ENCODE data around the gene FYCO1. TPM values are rescaled to one million over a fixed set of nuclear protein-coding genes. Genes with fewer than 3 reads are reported as not detected.

The FYCO1 gene
- total and polyA plus RNA-seq, 2 donors (not counting 1 experiment from before 2014, with no cell fraction given): 19.2 to 82.2 TPM

GRCh38 chr3:45922950-45923590, 72.6 kb downstream of the FYCO1 start:
- H3K9me3 ChIP-seq (ENCODE audit: control insufficient read depth, insufficient read depth, low read depth, low read length): no peaks in the 10 kb centered on the region
- no peaks in the 10 kb centered on the region for H3K79me2 ChIP-seq (ENCODE audit: control insufficient read depth, insufficient read depth, low read length)
- no peak overlapping the region for H3K4me2 ChIP-seq (ENCODE audit: extremely low read depth, insufficient read depth, low read length)
- peaks cover 7% of the 10 kb centered on the region for H3K4me1 ChIP-seq (ENCODE audit: control insufficient read depth, extremely low read depth, insufficient read depth, low read length)
- H3K9ac ChIP-seq (ENCODE audit: insufficient read depth, low read length): no peak overlapping the region
- no peak for DNase-seq (ENCODE audit: low read depth in 2 of 2)
- no peak overlapping the region for H3K27ac ChIP-seq (ENCODE audit: insufficient read depth, low read length)
- H3K36me3 ChIP-seq (ENCODE audit: control insufficient read depth, insufficient read depth, low read length): peaks cover 11% of the 10 kb centered on the region
- H4K20me1 ChIP-seq (ENCODE audit: control insufficient read depth, extremely low read depth, insufficient read depth, low read length): no peaks in the 10 kb centered on the region
- H3K27me3 ChIP-seq (ENCODE audit: control insufficient read depth, insufficient read depth, low read length): no peaks in the 10 kb centered on the region
- no peak for TF ChIP-seq CTCF (conservative IDR thresholded peaks at IDR 0.05 in 1 of 2, IDR thresholded peaks at IDR 0.05 in 1 of 2; ENCODE audit: low read depth in 1 of 2, low read length in 2 of 2)
- TF ChIP-seq EZH2 (IDR thresholded peaks at IDR 0.05; ENCODE audit: low read length, missing control alignments): no peak
- no peak overlapping the region for H3K4me3 ChIP-seq (replicated peaks in 1 of 4; ENCODE audit: control extremely low read depth in 1 of 4, insufficient read depth in 1 of 4, low read depth in 3 of 4, low read length in 4 of 4)
- no peak overlapping the region for H2AFZ ChIP-seq (ENCODE audit: low read length)

GRCh38 chr3:45922039-45922326, 73.6 kb downstream of the FYCO1 start:
- H3K27me3 ChIP-seq (ENCODE audit: control insufficient read depth, insufficient read depth, low read length): no peaks in the 10 kb centered on the region
- no peak overlapping the region for H3K27ac ChIP-seq (ENCODE audit: insufficient read depth, low read length)
- H3K4me1 ChIP-seq (ENCODE audit: control insufficient read depth, extremely low read depth, insufficient read depth, low read length): peaks cover 2% of the 10 kb centered on the region
- H3K36me3 ChIP-seq (ENCODE audit: control insufficient read depth, insufficient read depth, low read length): peaks cover 9% of the 10 kb centered on the region
- no peak for TF ChIP-seq CTCF (conservative IDR thresholded peaks at IDR 0.05 in 1 of 2, IDR thresholded peaks at IDR 0.05 in 1 of 2; ENCODE audit: low read depth in 1 of 2, low read length in 2 of 2)
- TF ChIP-seq EZH2 (IDR thresholded peaks at IDR 0.05; ENCODE audit: low read length, missing control alignments): no peak
- no peaks in the 10 kb centered on the region for H4K20me1 ChIP-seq (ENCODE audit: control insufficient read depth, extremely low read depth, insufficient read depth, low read length)
- no peaks in the 10 kb centered on the region for H3K9me3 ChIP-seq (ENCODE audit: control insufficient read depth, insufficient read depth, low read depth, low read length)
- no peak overlapping the region for H3K9ac ChIP-seq (ENCODE audit: insufficient read depth, low read length)
- no peak overlapping the region for H3K4me3 ChIP-seq (replicated peaks in 1 of 4; ENCODE audit: control extremely low read depth in 1 of 4, insufficient read depth in 1 of 4, low read depth in 3 of 4, low read length in 4 of 4)
- no peak overlapping the region for H3K4me2 ChIP-seq (ENCODE audit: extremely low read depth, insufficient read depth, low read length)
- DNase-seq (ENCODE audit: low read depth in 2 of 2): no peak
- H3K79me2 ChIP-seq (ENCODE audit: control insufficient read depth, insufficient read depth, low read length): no peaks in the 10 kb centered on the region
- H2AFZ ChIP-seq (ENCODE audit: low read length): no peak overlapping the region

- H3K9me3 ChIP-seq (ENCODE audit: control insufficient read depth, insufficient read depth, low read depth, low read length): no peaks in the 10 kb centered on the region
- H3K4me3 ChIP-seq (replicated peaks in 1 of 4; ENCODE audit: control extremely low read depth in 1 of 4, insufficient read depth in 1 of 4, low read depth in 3 of 4, low read length in 4 of 4): no peak overlapping the region
- H3K27me3 ChIP-seq (ENCODE audit: control insufficient read depth, insufficient read depth, low read length): no peaks in the 10 kb centered on the region
- TF ChIP-seq CTCF (conservative IDR thresholded peaks at IDR 0.05 in 1 of 2, IDR thresholded peaks at IDR 0.05 in 1 of 2; ENCODE audit: low read depth in 1 of 2, low read length in 2 of 2) (no peak), EZH2 (IDR thresholded peaks at IDR 0.05; ENCODE audit: low read length, missing control alignments) (no peak)
- no peak overlapping the region for H3K27ac ChIP-seq (ENCODE audit: insufficient read depth, low read length)
- no peak overlapping the region for H3K9ac ChIP-seq (ENCODE audit: insufficient read depth, low read length)
- no peaks in the 10 kb centered on the region for H3K79me2 ChIP-seq (ENCODE audit: control insufficient read depth, insufficient read depth, low read length)
- peaks cover 9% of the 10 kb centered on the region for H3K36me3 ChIP-seq (ENCODE audit: control insufficient read depth, insufficient read depth, low read length)
- no peaks in the 10 kb centered on the region for H4K20me1 ChIP-seq (ENCODE audit: control insufficient read depth, extremely low read depth, insufficient read depth, low read length)
- H3K4me2 ChIP-seq (ENCODE audit: extremely low read depth, insufficient read depth, low read length): no peak overlapping the region
- no peak overlapping the region for H2AFZ ChIP-seq (ENCODE audit: low read length)
- no peak for DNase-seq (ENCODE audit: low read depth in 2 of 2)
- peaks cover 2% of the 10 kb centered on the region for H3K4me1 ChIP-seq (ENCODE audit: control insufficient read depth, extremely low read depth, insufficient read depth, low read length)
These were observed 74.2 kb downstream of the FYCO1 start for GRCh38 chr3:45921158-45922038.

Data from fibroblast of lung (primary cell).